HL-60 (cell line): ENCODE results near the gene AGAP1.

Source experiments
- DNase-seq, 2 experiments: peaks; one replicate each; pipeline ENCODE4 v3.0.0-alpha.2; 2010 to 2020; ENCODE audit warnings: low read depth in 1 of 2, low spot score in 1 of 2
- H3K27ac ChIP-seq: fragments of 250-450 bp; sonication (Bioruptor Pico); replicated peaks from 2 replicates; pipeline ENCODE4 v1.5.1; 2020; ENCODE audit warnings: mild to moderate bottlenecking, moderate library complexity
- H3K27me3 ChIP-seq: fragments of 250-450 bp; sonication (Bioruptor Pico); 2 replicates; pipeline ENCODE4 v1.5.1; 2021; ENCODE audit warnings: mild to moderate bottlenecking, moderate library complexity; ENCODE audit not compliant: insufficient read depth, poor library complexity, severe bottlenecking
- H3K4me3 ChIP-seq: replicated peaks from 2 replicates; pipeline ENCODE4 v1.5.1; 2011; ENCODE audit warnings: mild to moderate bottlenecking, control low read depth, low read length; ENCODE audit not compliant: insufficient read depth
- CTCF ChIP-seq: IDR thresholded peaks from one replicate; pipeline ENCODE4 v1.5.1; 2011; ENCODE audit warnings: low read length, control low read depth, inconsistent platforms; ENCODE audit not compliant: insufficient read depth
- GABPA ChIP-seq: IDR thresholded peaks from 2 replicates; pipeline ENCODE4 v1.6.1; 2012; ENCODE audit warnings: low read depth
- POLR2AphosphoS5 ChIP-seq: IDR thresholded peaks from 2 replicates; pipeline ENCODE4 v1.6.1; 2012; ENCODE audit warnings: low read depth
- SPI1 ChIP-seq: IDR thresholded peaks from 2 replicates; pipeline ENCODE4 v1.6.1; 2012; ENCODE audit warnings: low read depth, mild to moderate bottlenecking, borderline replicate concordance
- TF ChIP-seq, protein P1 (sequence below): IDR thresholded peaks from 2 replicates; pipeline ENCODE4 v1.6.1; 2012; ENCODE audit warnings: low read depth; ENCODE audit not compliant: insufficient replicate concordance

Gene AGAP1

DNA sequence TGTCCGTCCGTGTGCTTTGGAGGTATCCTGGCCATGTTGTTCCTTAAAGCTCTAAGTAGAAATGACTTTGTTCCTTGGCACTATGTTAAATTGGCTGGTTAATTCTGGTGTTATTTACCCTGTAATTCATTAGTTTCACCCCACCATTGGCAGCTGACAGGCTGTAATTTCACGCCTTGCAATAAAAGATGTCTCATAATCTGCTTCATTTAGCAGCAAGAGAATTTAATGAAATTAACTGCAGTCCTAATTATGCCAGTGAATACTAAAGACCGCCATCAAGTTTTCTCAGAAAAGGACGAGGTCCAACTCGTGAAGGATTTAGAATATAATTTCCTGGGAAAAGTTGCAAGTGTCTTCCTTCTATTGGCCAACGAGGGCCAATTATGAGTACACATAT is 355.1 kb downstream of the AGAP1 start:
- Histone ChIP-seq H3K27ac (no peak overlapping the region), H3K4me3 (no peak overlapping the region), H3K27me3 (no peaks in the 10 kb centered on the region)
- DNase-seq, result no peak
- TF ChIP-seq GABPA (no peak), SPI1 (no peak), CTCF (no peak), POLR2AphosphoS5 (no peak)
- TF ChIP-seq, protein P1, sequence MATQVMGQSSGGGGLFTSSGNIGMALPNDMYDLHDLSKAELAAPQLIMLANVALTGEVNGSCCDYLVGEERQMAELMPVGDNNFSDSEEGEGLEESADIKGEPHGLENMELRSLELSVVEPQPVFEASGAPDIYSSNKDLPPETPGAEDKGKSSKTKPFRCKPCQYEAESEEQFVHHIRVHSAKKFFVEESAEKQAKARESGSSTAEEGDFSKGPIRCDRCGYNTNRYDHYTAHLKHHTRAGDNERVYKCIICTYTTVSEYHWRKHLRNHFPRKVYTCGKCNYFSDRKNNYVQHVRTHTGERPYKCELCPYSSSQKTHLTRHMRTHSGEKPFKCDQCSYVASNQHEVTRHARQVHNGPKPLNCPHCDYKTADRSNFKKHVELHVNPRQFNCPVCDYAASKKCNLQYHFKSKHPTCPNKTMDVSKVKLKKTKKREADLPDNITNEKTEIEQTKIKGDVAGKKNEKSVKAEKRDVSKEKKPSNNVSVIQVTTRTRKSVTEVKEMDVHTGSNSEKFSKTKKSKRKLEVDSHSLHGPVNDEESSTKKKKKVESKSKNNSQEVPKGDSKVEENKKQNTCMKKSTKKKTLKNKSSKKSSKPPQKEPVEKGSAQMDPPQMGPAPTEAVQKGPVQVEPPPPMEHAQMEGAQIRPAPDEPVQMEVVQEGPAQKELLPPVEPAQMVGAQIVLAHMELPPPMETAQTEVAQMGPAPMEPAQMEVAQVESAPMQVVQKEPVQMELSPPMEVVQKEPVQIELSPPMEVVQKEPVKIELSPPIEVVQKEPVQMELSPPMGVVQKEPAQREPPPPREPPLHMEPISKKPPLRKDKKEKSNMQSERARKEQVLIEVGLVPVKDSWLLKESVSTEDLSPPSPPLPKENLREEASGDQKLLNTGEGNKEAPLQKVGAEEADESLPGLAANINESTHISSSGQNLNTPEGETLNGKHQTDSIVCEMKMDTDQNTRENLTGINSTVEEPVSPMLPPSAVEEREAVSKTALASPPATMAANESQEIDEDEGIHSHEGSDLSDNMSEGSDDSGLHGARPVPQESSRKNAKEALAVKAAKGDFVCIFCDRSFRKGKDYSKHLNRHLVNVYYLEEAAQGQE, result no peak

GRCh38 chr2:235849489-235849888 is 355.6 kb downstream of the AGAP1 start:
- DNase-seq, result no peak
- Histone ChIP-seq H3K4me3 (no peak overlapping the region), H3K27me3 (no peaks in the 10 kb centered on the region), H3K27ac (no peak overlapping the region)
- TF ChIP-seq, protein P1, result no peak
- TF ChIP-seq CTCF, result no peak
- TF ChIP-seq POLR2AphosphoS5, result no peak
- TF ChIP-seq SPI1, result no peak

DNA sequence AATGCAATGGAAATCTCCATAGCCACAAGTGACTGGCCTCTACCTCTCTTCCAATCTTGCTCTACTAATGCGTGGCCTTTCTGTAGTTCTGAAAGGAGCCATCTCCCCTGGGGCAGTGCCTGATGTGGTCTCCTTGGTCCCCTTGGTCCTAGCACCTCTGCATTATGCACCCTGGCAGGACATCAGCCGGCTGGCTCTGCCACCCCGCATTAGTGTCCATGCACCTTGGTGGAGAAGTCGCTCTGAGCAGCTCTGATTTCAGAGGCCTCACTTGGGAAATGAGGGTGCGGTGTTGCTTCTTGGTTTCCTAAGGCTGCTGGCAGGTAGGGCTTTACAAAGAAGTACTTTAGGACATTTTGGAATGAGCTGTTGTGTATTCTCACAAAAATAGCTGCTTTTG is 356.4 kb downstream of the AGAP1 start:
- DNase-seq, result no peak
- Histone ChIP-seq H3K4me3 (no peak overlapping the region), H3K27ac (no peak overlapping the region), H3K27me3 (no peaks in the 10 kb centered on the region)
- TF ChIP-seq, protein P1, result no peak
- TF ChIP-seq SPI1 (no peak), GABPA (no peak), CTCF (no peak), POLR2AphosphoS5 (no peak)
